ENCODE measurements around the gene RAB7B. TPM values are rescaled to one million over a fixed set of nuclear protein-coding genes. Genes with fewer than 3 reads are reported as not detected.

The RAB7B gene
- total and polyA plus RNA-seq, 2 of the 13 experiments (the other 11 are each of a cell fraction or from before 2014, with no cell fraction given): 0.05 to 0.46 TPM

DNA sequence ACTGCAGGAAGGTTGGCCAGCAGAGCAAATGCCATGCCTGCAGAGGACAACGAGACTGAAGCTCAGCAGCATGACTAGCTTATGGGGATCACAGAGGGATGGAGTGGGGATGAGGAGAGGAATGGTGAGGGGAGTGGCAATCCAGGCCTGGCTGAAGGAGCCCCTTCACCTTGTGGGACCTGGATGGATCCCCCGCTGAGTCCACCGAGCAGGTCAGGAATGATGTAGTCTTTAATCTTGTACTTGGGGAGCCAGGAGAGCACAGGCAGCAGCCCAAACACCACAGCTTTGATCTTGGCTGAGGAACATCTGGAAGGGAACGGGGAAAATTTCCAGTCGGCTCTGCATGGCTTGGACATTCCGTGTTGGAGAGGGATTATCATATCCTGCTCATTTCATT, 70.4 kb downstream of the RAB7B start (continued):
- TF ChIP-seq, protein P1, sequence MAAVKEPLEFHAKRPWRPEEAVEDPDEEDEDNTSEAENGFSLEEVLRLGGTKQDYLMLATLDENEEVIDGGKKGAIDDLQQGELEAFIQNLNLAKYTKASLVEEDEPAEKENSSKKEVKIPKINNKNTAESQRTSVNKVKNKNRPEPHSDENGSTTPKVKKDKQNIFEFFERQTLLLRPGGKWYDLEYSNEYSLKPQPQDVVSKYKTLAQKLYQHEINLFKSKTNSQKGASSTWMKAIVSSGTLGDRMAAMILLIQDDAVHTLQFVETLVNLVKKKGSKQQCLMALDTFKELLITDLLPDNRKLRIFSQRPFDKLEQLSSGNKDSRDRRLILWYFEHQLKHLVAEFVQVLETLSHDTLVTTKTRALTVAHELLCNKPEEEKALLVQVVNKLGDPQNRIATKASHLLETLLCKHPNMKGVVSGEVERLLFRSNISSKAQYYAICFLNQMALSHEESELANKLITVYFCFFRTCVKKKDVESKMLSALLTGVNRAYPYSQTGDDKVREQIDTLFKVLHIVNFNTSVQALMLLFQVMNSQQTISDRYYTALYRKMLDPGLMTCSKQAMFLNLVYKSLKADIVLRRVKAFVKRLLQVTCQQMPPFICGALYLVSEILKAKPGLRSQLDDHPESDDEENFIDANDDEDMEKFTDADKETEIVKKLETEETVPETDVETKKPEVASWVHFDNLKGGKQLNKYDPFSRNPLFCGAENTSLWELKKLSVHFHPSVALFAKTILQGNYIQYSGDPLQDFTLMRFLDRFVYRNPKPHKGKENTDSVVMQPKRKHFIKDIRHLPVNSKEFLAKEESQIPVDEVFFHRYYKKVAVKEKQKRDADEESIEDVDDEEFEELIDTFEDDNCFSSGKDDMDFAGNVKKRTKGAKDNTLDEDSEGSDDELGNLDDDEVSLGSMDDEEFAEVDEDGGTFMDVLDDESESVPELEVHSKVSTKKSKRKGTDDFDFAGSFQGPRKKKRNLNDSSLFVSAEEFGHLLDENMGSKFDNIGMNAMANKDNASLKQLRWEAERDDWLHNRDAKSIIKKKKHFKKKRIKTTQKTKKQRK (IDR thresholded peaks at IDR 0.05; ENCODE audit: low read length): no peak
- TF ChIP-seq REL (CRISPR knock-in tag; conservative IDR thresholded peaks at IDR 0.05): no peak

DNA sequence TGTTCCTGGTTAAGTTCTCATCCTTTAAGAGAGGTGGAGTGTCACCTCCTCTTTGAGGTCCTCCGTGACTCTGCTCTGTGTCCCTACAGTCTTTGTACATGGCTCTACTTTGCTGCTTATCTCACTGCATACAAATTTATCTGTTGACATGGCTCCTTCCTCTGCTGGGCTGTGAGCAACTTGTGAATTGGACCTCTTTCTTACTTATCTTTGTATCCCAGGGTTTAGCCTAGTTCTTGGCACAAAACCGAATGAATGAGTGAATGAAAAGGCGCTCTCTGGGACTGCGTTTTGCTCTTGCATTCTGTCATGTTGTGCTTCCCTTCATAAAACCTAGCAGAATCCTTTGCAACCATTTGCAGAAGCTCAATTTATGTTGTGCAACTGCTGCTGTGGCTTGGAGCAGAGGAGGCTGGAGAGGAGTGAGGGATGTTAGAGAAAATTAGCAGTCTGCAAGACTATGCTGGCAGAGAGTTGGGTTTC, 72.4 kb downstream of the RAB7B start:
- TF ChIP-seq, protein P2, sequence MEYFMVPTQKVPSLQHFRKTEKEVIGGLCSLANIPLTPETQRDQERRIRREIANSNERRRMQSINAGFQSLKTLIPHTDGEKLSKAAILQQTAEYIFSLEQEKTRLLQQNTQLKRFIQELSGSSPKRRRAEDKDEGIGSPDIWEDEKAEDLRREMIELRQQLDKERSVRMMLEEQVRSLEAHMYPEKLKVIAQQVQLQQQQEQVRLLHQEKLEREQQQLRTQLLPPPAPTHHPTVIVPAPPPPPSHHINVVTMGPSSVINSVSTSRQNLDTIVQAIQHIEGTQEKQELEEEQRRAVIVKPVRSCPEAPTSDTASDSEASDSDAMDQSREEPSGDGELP (IDR thresholded peaks at IDR 0.05; ENCODE audit: borderline replicate concordance, low read depth): no peak
- TF ChIP-seq ZFP82 (CRISPR knock-in tag; IDR thresholded peaks at IDR 0.05; ENCODE audit: borderline replicate concordance) (no peak), MED8 (CRISPR knock-in tag; IDR thresholded peaks at IDR 0.05; ENCODE audit: insufficient replicate concordance) (no peak), SAFB2 (CRISPR knock-in tag; IDR thresholded peaks at IDR 0.05; ENCODE audit: borderline replicate concordance, low read depth) (no peak)
- in situ Hi-C loops (cut with HindIII; ENCODE audit: extremely low pct_ligation_motif_present, low pct_unique_long_range_greater_than_20kb): no loop called here
- no peak overlapping the region for H3K4me3 ChIP-seq (replicated peaks in 1 of 3; ENCODE audit: insufficient read depth in 1 of 3, low read depth in 2 of 3, low read length in 3 of 3)
- no peaks in the 10 kb centered on the region for H3K36me3 ChIP-seq (replicated peaks in 1 of 2; ENCODE audit: control insufficient read depth in 1 of 2, insufficient read depth in 2 of 2, low read length in 2 of 2)
- no peaks in the 10 kb centered on the region for H3K79me2 ChIP-seq (ENCODE audit: insufficient read depth, low read length)
- no peak overlapping the region for H3K4me2 ChIP-seq (ENCODE audit: low read depth, low read length)
- H3K4me1 ChIP-seq (ENCODE audit: insufficient read depth, low read length): peaks cover 25% of the 10 kb centered on the region
- no peak for ATAC-seq
- DNase-seq (ENCODE audit: low spot score): no peak
- intact Hi-C loops (cut with micrococcal nuclease; ENCODE audit: unreplicated experiment): no loop called here
- CTCF ChIA-PET (ENCODE audit: low intra/inter-chr PET ratio, low total read pairs): no interaction called here
- FAIRE-seq: no peak
- no peak overlapping the region for H2AFZ ChIP-seq (ENCODE audit: low read length)
- H3K9me3 ChIP-seq (ENCODE audit: low read length): no peaks in the 10 kb centered on the region
- no peak overlapping the region for H3K9ac ChIP-seq (ENCODE audit: insufficient read depth, low read depth, low read length)
- POLR2A ChIA-PET: no interaction called here
- BruUV-seq (replicated peaks): no TSS peak
- H3K27ac ChIP-seq (ENCODE audit: extremely low read length, insufficient read depth, low read length): no peak overlapping the region
- WGBS (ENCODE audit: low lambda C conversion rate): 4% methylated on average over 4 of the region's 4 CpGs
- peaks cover 4 to 34% of the 10 kb centered on the region in 2 experiments; a peak in 3 of 5 replicates for H3K27me3 ChIP-seq (ENCODE audit: control insufficient read depth in 1 of 2, insufficient read depth in 2 of 2, low read length in 2 of 2)
- no peaks in the 10 kb centered on the region for H4K20me1 ChIP-seq (ENCODE audit: insufficient read depth, low read length)
